Activated CD4-positive, alpha-beta T cell treated with anti-CD3 and anti-CD28 coated beads for 36 hours (primary cell): Measurements from ENCODE around the gene LHX6. TPM values are rescaled to one million over a fixed set of nuclear protein-coding genes. Genes with fewer than 3 reads are reported as not detected.

Experiments
- ATAC-seq: fragments of 200-7000 bp; cut with Tn5 transposase; one replicate; pipeline ENCODE4 v1.10.0; 2021; ENCODE audit warnings: mild to moderate bottlenecking, moderate library complexity
- CTCF ChIA-PET: fragments of 350-600 bp; sonication (Branson Sonifier 250); formaldehyde crosslinking; loops from one replicate; lab custom pipeline; 2021; ENCODE audit warnings: antibody characterized with exemption; lab: Charles Lee
- POLR2A ChIA-PET: fragments of 350-600 bp; sonication (Branson Sonifier 250); formaldehyde crosslinking; loops from one replicate; lab custom pipeline; 2021; ENCODE audit warnings: antibody characterized with exemption, inconsistent platforms; lab: Charles Lee
- DNase-seq: peaks from one replicate; pipeline ENCODE4 v3.0.0-alpha.2; 2020
- H3K27ac Mint-ChIP-seq: one replicate; pipeline ENCODE4 v1.8.0; 2021; ENCODE audit warnings: mixed read lengths
- H3K27me3 Mint-ChIP-seq: one replicate; pipeline ENCODE4 v1.8.0; 2021; ENCODE audit warnings: mixed read lengths
- H3K36me3 Mint-ChIP-seq: one replicate; pipeline ENCODE4 v1.8.0; 2021; ENCODE audit warnings: low read depth, mixed read lengths
- H3K4me1 Mint-ChIP-seq: one replicate; pipeline ENCODE4 v1.8.0; 2021; ENCODE audit warnings: mixed read lengths
- H3K4me3 Mint-ChIP-seq: one replicate; pipeline ENCODE4 v1.8.0; 2021; ENCODE audit warnings: mild to moderate bottlenecking, moderate library complexity, mixed read lengths
- H3K9me3 Mint-ChIP-seq: one replicate; pipeline ENCODE4 v1.8.0; 2021; ENCODE audit warnings: low read depth, mixed read lengths
- intact Hi-C, 2 experiments: fragments of 100-400 bp; cut with DNase I in 1 of 2; cut with micrococcal nuclease in 1 of 2; formaldehyde crosslinking; loops; one replicate each; pipeline versions ENCODE4 v1.14.2 to v1.15.1; 2022 to 2024; cut with DNase I, micrococcal nuclease
- total RNA-seq, 2 experiments: library from RNA; stranded (reverse); gene quantifications; one replicate each; pipeline ENCODE4 v1.2.3, GENCODE V29; 2021

Gene LHX6
- total RNA-seq, 2 experiments from 2014 or later = 0.11 TPM; not detected in 1

DNA sequence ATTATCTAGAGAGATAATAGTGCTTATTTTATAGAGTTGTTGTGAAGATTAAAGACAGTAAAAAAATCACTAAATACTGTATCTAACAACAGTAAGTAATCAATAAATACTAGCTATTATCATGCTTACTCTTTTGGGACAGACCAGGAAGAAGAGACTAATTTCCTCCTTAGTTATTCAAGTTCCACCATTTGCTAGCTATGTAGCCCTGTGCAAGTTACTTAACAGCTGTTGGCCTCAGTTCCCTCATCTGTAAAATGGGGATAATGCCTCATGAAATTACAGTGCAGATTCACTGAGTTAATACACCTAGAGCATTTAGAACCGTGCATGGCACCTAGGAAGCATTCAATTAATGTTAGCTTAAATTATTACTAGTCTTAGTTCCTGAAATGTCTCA, 33.3 kb upstream of the LHX6 start:
- no peak overlapping the region for H3K27ac Mint-ChIP-seq
- H3K27me3 Mint-ChIP-seq = no peaks in the 10 kb centered on the region
- CTCF ChIA-PET = interaction anchor here (2.1 kb wide), 1 partner anchor 163 kb away, joined by 11 read pairs; no protein-coding TSS in a partner anchor
- DNase-seq (no peak), ATAC-seq (no peak)
- peaks cover 39% of the 10 kb centered on the region for H3K4me1 Mint-ChIP-seq
- H3K4me3 Mint-ChIP-seq = no peak overlapping the region
- POLR2A ChIA-PET = no interaction called here
- H3K36me3 Mint-ChIP-seq = peaks cover 31% of the 10 kb centered on the region
- intact Hi-C loops = loop anchor here in 1 of 2 experiments (10.0 kb wide), 2 partner anchors 643 to 963 kb away; partner anchors contain the start of gene RC3H2
- no peaks in the 10 kb centered on the region for H3K9me3 Mint-ChIP-seq

DNA sequence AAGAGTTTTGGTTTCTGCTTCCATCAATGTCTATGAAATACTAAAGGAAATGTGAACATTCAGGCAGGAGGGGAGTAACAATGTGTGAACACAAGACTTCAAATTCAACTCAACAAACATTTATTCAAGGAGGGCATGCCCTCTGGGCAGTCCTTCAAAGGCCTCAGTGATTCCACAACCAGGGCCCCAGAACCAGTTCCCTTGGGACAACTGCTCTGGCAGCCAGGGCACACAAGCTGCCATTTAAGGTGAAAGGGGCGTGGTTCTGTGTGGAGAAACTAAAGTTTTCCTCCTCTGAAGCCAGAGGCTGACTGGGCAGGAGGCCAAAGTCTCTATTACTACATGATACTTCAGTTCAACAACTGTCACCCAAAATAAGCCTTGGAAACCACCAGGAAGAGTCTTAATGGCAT, 32.7 kb upstream of the LHX6 start:
- CTCF ChIA-PET = interaction anchor here (0.6 to 1.2 kb wide), 2 partner anchors 8 to 162 kb away, joined by 3 read pairs; no protein-coding TSS in a partner anchor

DNA sequence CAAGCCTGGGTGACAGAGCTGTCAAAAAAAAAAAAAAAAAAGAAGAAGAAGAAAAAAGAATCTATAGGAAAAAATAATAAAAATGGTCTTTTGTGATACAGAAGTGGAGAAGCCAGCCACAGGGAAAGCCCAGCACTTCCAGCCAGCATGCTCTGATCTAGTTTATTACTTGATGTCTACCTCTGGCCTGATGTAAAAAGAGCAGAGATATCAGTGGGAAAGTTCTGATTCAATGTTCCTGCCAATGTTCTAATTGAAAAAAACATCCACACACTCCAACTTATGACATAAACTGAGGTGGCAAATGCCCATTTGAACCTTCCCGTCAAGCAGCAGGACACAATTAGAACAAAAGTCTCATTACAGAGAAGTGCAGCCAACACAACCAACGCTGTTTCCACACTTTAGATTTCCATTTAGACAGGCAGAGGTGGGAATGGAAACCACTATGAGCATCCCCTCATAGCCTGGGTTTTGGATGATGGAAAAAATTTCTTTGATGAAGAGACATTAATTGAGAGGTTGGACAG, 30.2 kb upstream of the LHX6 start:
- Mint-ChIP-seq H3K9me3 (no peaks in the 10 kb centered on the region), H3K27me3 (no peaks in the 10 kb centered on the region), H3K27ac (no peak overlapping the region), H3K4me1 (peaks cover 31% of the 10 kb centered on the region), H3K4me3 (no peak overlapping the region), H3K36me3 (peaks cover 32% of the 10 kb centered on the region)
- intact Hi-C loops = no loop called here
- CTCF ChIA-PET = no interaction called here
- POLR2A ChIA-PET = no interaction called here
- no peak for DNase-seq
- ATAC-seq = no peak

More for the DNA sequence above, 32.7 kb upstream of the LHX6 start:
- POLR2A ChIA-PET = no interaction called here
- DNase-seq = no peak
- peaks cover 30% of the 10 kb centered on the region for H3K36me3 Mint-ChIP-seq
- intact Hi-C loops = loop anchor here in 1 of 2 experiments (10.0 kb wide), 2 partner anchors 643 to 963 kb away; partner anchors contain the start of gene RC3H2
- peaks cover 39% of the 10 kb centered on the region for H3K4me1 Mint-ChIP-seq
- no peak overlapping the region for H3K27ac Mint-ChIP-seq
- no peak overlapping the region for H3K4me3 Mint-ChIP-seq
- no peaks in the 10 kb centered on the region for H3K9me3 Mint-ChIP-seq
- H3K27me3 Mint-ChIP-seq = no peaks in the 10 kb centered on the region
- no peak for ATAC-seq

DNA sequence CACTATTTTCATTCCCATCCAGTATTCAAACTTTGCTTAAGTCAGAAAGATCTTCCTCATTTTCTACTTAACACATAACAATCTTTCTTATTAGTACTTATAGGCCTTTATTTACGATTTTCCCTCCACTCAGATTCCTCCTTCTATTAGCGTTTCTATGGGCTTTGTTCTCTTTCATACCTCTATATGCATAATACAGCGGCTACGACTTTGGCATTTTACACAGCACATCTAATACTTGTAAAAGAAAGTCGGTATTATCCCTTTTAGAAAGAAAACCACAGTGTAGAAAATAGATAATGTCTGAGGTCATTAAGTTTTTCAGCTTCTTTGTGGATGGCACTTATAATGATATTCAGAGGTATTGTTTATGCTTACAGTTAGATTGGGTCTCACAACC, 27.4 kb upstream of the LHX6 start:
- CTCF ChIA-PET = no interaction called here
- intact Hi-C loops = no loop called here
- peaks cover 7% of the 10 kb centered on the region for H3K4me1 Mint-ChIP-seq
- DNase-seq (no peak), ATAC-seq (no peak)
- H3K27me3 Mint-ChIP-seq = no peaks in the 10 kb centered on the region
- H3K9me3 Mint-ChIP-seq = no peaks in the 10 kb centered on the region
- H3K4me3 Mint-ChIP-seq = no peak overlapping the region
- peaks cover 36% of the 10 kb centered on the region for H3K36me3 Mint-ChIP-seq
- POLR2A ChIA-PET = no interaction called here
- H3K27ac Mint-ChIP-seq = peak overlapping the region; percentile 47

DNA sequence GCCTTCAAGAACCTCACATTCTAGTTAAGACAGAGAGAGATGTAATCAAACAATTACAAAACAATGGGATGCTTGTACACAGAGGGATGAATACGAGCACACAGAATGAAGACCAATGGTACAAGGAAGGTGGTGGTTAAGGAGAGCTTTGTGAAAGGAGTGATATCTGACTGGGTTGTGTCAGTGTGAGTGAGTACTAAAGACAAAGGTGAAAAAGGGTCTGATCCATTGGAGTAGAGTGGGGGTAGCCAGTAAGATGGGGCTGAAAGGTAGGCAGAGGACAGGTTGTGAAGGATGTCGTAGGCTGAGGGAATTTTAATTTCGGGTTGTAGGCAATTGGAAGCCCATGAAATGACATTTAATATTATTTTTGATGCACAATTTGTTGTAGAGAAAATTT, 26.0 kb upstream of the LHX6 start:
- Mint-ChIP-seq H3K4me3 (no peak overlapping the region), H3K9me3 (no peaks in the 10 kb centered on the region), H3K27ac (no peak overlapping the region), H3K4me1 (peaks cover 7% of the 10 kb centered on the region), H3K36me3 (peaks cover 35% of the 10 kb centered on the region), H3K27me3 (no peaks in the 10 kb centered on the region)
- POLR2A ChIA-PET = no interaction called here
- intact Hi-C loops = no loop called here
- ATAC-seq (no peak), DNase-seq (no peak)
- CTCF ChIA-PET = no interaction called here

DNA sequence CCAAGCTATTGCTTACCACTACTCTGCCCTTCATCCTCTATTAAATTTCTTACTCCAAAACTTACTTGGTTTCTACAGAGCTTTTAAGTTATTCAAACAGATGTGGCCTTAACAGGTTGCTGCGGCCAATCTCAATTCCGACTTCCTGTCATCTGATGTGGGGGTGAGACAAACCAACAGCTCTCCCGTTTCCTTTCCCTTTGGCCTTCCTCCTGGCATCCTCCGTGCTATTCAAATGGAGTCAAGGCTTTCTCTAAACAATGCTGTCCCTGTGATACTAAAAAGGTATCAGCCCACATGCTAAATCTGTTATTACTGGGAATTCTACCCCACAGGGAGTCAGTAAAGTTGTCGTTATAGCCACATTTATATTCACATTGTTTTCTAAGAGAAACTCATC, 24.0 kb upstream of the LHX6 start:
- intact Hi-C loops = no loop called here
- ChIA-PET CTCF (interaction anchor here (0.8 to 1.2 kb wide), 2 partner anchors 10 to 15 kb away, joined by 3 to 4 read pairs; no protein-coding TSS in a partner anchor), POLR2A (no interaction called here)
- Mint-ChIP-seq H3K36me3 (peaks cover 27% of the 10 kb centered on the region), H3K4me1 (peaks cover 7% of the 10 kb centered on the region), H3K27me3 (no peaks in the 10 kb centered on the region), H3K9me3 (no peaks in the 10 kb centered on the region), H3K27ac (no peak overlapping the region), H3K4me3 (no peak overlapping the region)
- no peak for DNase-seq
- no peak for ATAC-seq

DNA sequence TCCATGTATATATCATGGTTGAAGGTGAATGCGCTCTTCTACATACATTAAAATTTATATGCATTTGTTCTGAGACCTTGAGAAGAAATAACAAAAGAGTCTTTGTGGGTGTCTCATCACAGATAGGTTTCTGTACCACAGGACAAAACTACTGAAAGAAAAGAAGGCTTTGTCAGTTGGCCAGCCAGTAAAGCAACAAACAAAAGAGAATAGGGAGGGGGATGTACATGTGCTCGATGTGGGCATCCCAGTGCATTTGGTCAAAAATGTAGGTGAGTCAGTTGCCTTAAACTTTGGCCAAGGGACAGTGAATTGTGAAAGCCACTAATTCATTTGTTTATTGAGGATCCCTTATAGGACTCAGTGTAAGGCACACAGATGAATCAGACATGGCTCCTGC, 22.6 kb upstream of the LHX6 start:
- peaks cover 7% of the 10 kb centered on the region for H3K4me1 Mint-ChIP-seq
- no peak overlapping the region for H3K4me3 Mint-ChIP-seq
- no peak for ATAC-seq
- ChIA-PET POLR2A (no interaction called here), CTCF (no interaction called here)
- no peak overlapping the region for H3K27ac Mint-ChIP-seq
- no peaks in the 10 kb centered on the region for H3K27me3 Mint-ChIP-seq
- no peak for DNase-seq
- intact Hi-C loops = no loop called here
- H3K9me3 Mint-ChIP-seq = no peaks in the 10 kb centered on the region
- peaks cover 36% of the 10 kb centered on the region for H3K36me3 Mint-ChIP-seq

DNA sequence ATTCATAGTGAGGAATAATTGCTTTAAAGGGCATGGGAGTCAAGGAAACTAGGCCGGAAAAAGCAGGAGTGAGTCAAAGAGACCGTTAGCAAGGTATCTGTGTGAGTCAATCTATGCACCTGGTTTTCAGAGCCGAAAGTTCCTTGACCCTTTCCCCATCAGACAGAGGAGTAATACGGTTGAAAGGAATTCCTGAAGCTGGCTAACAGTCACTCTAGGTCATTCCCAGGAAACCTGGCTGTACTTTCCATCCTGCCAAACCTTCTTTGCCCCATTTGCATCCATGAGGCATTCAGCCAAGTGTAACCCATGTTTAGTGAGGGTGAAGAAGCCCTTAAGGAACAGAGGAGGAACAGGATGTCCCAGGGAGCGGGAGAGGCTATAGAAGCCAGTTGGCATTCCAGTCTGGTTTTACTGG, 19.7 kb upstream of the LHX6 start:
- ATAC-seq (no peak), DNase-seq (no peak)
- no peaks in the 10 kb centered on the region for H3K27me3 Mint-ChIP-seq
- intact Hi-C loops = no loop called here
- H3K9me3 Mint-ChIP-seq = no peaks in the 10 kb centered on the region
- POLR2A ChIA-PET = interaction anchor here (0.7 kb wide), 1 partner anchor 258 kb away, joined by 3 read pairs; no protein-coding TSS in a partner anchor
- H3K36me3 Mint-ChIP-seq = peaks cover 40% of the 10 kb centered on the region
- H3K4me1 Mint-ChIP-seq = peaks cover 3% of the 10 kb centered on the region
- CTCF ChIA-PET = interaction anchor here (0.7 kb wide), 1 partner anchor 146 kb away, joined by 3 read pairs; no protein-coding TSS in a partner anchor
- H3K27ac Mint-ChIP-seq = no peak overlapping the region
- no peak overlapping the region for H3K4me3 Mint-ChIP-seq

DNA sequence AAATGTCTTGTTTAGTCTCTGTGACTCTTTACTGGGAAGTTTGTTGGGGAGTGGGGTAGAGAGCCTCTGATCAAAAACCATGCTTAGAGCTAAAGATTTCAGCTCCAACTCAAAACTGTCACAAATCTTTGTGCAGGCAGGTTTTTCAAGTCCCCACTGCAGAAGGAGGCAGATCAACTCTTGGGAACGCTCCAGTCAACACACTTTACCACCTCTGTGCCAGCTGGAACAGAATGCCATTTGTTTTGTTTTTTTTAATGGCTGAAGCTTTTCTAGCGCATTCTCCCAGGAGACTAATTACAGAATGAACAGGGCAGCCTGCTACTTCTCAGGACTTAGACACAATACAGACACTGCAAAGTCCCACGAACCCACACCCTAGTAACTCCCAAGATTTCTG, 17.9 kb upstream of the LHX6 start:
- peaks cover 44% of the 10 kb centered on the region for H3K36me3 Mint-ChIP-seq
- no peak overlapping the region for H3K4me3 Mint-ChIP-seq
- intact Hi-C loops = no loop called here
- no peaks in the 10 kb centered on the region for H3K9me3 Mint-ChIP-seq
- no peaks in the 10 kb centered on the region for H3K27me3 Mint-ChIP-seq
- H3K4me1 Mint-ChIP-seq = no peaks in the 10 kb centered on the region
- DNase-seq (no peak), ATAC-seq (no peak)
- CTCF ChIA-PET = interaction anchor here (0.6 to 1.0 kb wide), 3 partner anchors 11 to 119 kb away, joined by 3 read pairs; no protein-coding TSS in a partner anchor
- no peak overlapping the region for H3K27ac Mint-ChIP-seq
- POLR2A ChIA-PET = no interaction called here

DNA sequence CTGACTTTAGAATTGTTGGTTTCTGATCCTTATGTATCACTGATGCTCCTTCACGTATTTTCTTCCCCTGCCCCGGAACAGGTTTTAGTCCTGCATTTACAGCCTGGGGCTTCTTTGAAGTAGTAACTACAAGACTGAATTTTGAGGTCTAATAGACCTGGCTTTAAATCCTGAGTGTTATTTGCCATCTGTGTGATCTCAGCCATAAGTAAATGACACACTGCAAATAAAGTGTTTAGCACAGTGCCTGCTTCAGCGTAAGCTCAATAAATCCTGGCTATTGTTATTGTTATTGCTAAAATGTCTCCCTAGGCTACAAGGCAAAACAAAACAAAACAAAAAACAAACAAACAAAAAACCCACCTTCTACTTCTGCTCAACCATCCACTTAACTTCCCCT, 15.6 kb upstream of the LHX6 start:
- Mint-ChIP-seq H3K4me1 (no peaks in the 10 kb centered on the region), H3K27ac (no peak overlapping the region), H3K36me3 (peaks cover 45% of the 10 kb centered on the region), H3K9me3 (no peaks in the 10 kb centered on the region), H3K27me3 (no peaks in the 10 kb centered on the region), H3K4me3 (no peak overlapping the region)
- intact Hi-C loops = no loop called here
- DNase-seq (no peak), ATAC-seq (no peak)
- POLR2A ChIA-PET = no interaction called here
- CTCF ChIA-PET = no interaction called here

DNA sequence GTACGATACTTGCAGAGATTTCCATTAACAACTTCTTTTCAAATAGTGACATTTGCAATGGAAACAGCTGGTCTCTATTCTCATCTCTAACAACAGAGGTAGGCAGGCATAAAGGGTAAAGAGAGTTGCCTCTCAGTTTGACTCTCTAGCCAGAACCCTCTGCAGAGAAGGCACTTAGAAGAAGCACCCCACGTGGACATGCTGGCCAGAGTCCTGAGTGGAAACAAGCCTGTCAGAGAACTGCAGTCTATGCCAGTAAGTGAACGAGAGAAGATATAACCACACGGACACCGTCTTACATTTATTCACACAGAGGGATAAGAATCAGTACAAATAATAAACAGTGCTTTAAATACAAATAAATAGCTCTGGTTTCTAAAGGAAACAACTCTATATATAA, 11.0 kb upstream of the LHX6 start:
- POLR2A ChIA-PET = no interaction called here
- Mint-ChIP-seq H3K4me1 (no peaks in the 10 kb centered on the region), H3K4me3 (no peak overlapping the region), H3K27me3 (no peaks in the 10 kb centered on the region), H3K36me3 (peaks cover 32% of the 10 kb centered on the region), H3K27ac (no peak overlapping the region), H3K9me3 (no peaks in the 10 kb centered on the region)
- CTCF ChIA-PET = interaction anchor here (0.5 kb wide), 1 partner anchor 553 kb away, joined by 3 read pairs; no protein-coding TSS in a partner anchor
- no peak for ATAC-seq
- intact Hi-C loops = no loop called here
- no peak for DNase-seq

DNA sequence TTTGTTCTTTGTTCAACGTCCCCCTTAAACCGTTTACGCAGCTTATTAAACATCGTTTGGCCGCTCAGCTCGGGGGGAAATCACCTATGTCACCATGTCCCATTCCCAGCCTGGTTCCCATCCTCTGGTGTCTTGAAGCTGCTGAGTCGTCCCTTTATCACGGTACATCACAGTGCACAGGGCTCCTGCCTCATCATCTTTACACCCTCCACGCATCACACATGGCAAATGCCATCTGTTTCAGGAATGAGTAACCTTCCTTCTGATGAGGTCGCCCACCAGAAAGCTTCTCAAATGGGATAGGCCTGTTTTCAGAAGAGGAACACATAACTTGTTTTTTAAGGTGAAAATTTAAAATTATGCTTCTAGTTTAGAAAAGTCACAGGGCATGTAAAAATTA, 7.9 kb upstream of the LHX6 start:
- Mint-ChIP-seq H3K27ac (no peak overlapping the region), H3K36me3 (peaks cover 15% of the 10 kb centered on the region), H3K4me1 (no peaks in the 10 kb centered on the region), H3K9me3 (no peaks in the 10 kb centered on the region), H3K27me3 (no peaks in the 10 kb centered on the region), H3K4me3 (no peak overlapping the region)
- intact Hi-C loops = no loop called here
- POLR2A ChIA-PET = interaction anchor here (0.5 kb wide), 1 partner anchor 92 kb away, joined by 3 read pairs; no protein-coding TSS in a partner anchor
- DNase-seq (no peak), ATAC-seq (no peak)
- CTCF ChIA-PET = interaction anchor here (0.9 kb wide), 1 partner anchor 114 kb away, joined by 3 read pairs; no protein-coding TSS in a partner anchor
